HG03460 (cell line): ENCODE results near the gene SLC5A12.

Experiments used
- ATAC-seq: cut with Tn5 transposase; IDR thresholded peaks from one replicate; pipeline ENCODE4 v1.9.1; 2021; ENCODE audit not compliant: unreplicated experiment

Gene SLC5A12

GRCh38 chr11:26721948-26722475, at the start of gene SLC5A12:
SLC5A12 (minus strand) TSS chr11:26722060; CDS start chr11:26721714, 346 bp downstream.
- no peak for ATAC-seq

- ATAC-seq, result no peak
These were observed 47.2 kb upstream of the SLC5A12 start for GRCh38 chr11:26769027-26769426.

DNA sequence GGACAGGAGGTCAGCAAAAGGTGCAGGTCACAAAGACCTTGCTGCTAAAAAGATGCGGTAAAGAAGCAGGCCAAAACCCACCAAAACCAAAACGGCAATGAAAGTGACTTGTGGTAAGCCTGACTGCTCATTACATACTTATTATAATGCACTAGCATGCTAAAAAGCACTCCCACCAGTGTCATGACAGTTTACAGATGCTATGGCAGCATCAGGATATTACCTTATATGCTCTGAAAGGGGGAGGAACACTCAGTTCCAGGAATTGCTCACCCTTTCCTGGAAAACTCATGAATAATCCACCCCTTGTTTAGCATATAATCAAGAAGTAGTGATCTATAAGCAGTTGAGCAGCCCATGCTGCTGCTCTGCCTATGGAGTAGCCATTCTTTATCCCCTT, 45.2 kb upstream of the SLC5A12 start:
- ATAC-seq, result no peak

GRCh38 chr11:26765323-26765722, 43.5 kb upstream of the SLC5A12 start:
- ATAC-seq, result no peak

GRCh38 chr11:26764825-26765224, 43.0 kb upstream of the SLC5A12 start:
- ATAC-seq, result no peak

DNA sequence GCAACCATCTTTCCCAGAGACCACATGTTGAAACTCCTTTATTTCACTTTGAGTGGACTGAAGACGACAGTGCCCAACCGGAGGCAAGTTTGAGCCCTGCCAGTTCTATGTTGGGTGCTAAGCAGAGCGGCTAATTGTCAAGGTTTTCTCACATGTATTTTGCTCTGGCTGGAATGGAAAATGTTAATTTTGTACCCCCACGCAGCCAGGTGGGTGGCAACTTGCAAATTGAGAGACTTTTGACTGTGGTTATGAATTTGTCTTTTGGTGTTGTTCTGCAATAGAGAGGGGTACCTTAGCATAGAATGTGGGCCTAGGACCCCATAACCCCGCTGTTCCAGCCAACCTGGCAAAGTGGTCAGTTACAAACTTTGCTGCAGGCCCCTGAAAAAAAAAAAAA, 42.5 kb upstream of the SLC5A12 start:
- ATAC-seq, result no peak

- no peak for ATAC-seq
These were observed 40.2 kb upstream of the SLC5A12 start for GRCh38 chr11:26762089-26762488.

- ATAC-seq, result no peak
These were observed 39.5 kb upstream of the SLC5A12 start for GRCh38 chr11:26761361-26761809.

- no peak for ATAC-seq
These were observed 36.1 kb upstream of the SLC5A12 start for GRCh38 chr11:26757995-26758394.

GRCh38 chr11:26755762-26756161, 33.9 kb upstream of the SLC5A12 start:
- ATAC-seq, result no peak

GRCh38 chr11:26753723-26754504, 32.1 kb upstream of the SLC5A12 start:
- peak; percentile 61 for ATAC-seq

DNA sequence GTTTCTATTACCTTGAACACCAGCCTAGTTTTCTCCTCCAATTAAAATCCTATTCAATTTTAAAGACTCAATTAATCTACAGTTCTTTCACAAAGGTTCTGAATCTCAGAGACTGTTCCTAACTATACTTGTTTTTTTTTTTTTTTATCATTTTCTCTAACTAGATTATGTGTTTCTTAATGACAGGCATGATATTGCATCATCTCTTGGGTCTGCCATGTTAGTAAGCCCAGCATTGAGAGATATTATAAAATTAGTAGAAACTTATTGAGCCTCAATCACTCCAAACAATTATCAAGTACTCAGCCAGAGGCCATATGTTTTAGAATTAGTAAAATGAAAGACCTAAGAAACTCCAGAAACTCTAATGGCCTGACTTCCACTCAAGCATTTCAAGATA, 28.1 kb upstream of the SLC5A12 start:
- ATAC-seq, result no peak

DNA sequence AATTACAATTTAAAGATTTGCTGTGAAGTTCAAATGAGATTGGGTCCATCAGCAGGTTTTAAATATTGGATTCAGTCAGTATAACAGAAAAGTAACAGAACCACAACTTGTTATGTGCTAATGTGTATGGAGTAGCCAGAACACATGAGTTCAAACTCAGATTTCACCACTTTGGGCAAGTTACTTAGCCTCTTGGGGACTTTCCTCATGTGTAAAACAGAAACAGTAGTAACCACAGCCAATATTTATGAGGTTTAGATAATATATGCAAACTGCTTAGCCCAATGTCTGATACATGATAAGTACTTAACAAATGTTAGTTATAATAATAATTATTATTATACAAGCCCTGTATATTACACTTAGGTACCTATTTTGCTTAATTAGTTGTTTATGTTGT, 21.8 kb upstream of the SLC5A12 start:
- ATAC-seq, result peak; percentile 67

DNA sequence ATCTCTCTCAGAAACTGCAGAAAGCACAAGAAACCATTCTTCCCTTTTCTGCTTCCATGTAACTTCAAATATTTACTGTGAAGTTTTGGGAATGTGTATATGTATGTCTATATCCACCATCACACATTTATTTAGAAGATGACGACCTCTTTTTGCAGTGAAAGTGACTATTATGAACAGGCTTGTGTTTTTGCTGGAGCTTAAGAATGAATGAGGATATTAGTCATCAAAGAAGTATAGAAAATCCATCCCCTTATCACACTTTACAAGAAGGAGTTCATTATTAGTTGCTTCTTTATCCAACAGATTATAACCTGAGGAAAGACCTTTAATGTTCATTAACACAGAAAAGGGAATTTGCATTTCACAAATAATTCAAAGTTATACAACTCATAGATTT, 21.1 kb upstream of the SLC5A12 start:
- no peak for ATAC-seq

GRCh38 chr11:26741036-26741435, 19.2 kb upstream of the SLC5A12 start:
- ATAC-seq, result no peak

- ATAC-seq, result no peak
These were observed 17.7 kb upstream of the SLC5A12 start for GRCh38 chr11:26739366-26740073.

- ATAC-seq, result no peak
These were observed 12.8 kb upstream of the SLC5A12 start for GRCh38 chr11:26734691-26735090.

DNA sequence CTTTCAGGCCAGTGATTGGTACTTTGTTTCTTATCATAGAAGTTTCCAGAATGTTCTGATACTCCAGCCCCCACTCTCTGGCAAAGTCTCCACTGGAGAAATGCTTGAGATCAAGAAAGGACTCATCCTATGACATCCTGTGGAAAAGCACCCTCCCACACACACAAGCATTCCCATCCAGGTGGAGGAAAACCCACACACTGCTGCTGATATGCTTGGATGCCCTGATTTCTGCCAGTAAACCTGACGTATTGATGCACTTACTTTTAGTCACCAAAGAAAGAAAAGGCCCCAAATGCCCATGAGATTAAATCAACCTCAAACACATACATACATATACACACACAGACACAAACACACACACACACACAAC, 9.2 kb upstream of the SLC5A12 start:
- no peak for ATAC-seq

- ATAC-seq, result no peak
These were observed 8.7 kb upstream of the SLC5A12 start for GRCh38 chr11:26730414-26731083.

DNA sequence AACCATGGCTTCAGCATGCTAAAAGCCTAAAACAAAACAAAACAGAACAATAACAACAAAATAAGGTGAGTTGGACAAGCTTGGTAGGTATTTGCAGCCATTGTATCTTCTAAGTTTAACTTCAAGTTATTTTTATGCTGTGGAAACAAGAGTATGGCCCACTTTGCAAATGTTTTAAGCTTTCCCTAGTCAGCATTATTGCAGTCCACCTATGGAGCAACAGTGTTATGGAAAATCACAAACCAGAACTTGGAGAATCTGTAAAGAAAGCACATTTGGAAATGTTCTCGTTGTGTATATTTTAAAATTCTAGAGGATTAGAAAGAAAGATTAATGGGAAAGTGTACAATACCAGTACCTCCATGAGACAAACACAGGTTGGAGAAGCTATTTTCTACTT, 7.4 kb upstream of the SLC5A12 start:
- ATAC-seq, result no peak

DNA sequence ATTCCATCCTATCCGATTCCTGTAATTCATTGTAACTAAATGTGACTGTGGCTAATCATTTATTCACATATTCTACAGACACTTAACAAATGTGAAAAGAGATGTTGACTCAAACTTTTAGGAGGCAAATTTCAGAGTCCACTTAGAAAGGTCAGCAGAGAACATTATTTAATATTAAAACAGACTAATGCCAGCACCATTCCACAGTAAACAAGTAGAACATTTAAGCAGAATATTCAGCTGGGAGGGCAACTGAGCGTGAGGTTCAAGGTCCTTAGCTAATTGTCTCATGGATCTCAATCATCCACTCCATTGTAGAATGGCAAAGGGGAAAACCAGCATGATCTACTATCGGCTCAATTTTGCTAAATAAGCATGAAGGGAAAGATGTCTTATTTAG, 5.1 kb upstream of the SLC5A12 start:
- no peak for ATAC-seq

GRCh38 chr11:26719998-26720397, 1.9 kb downstream of the SLC5A12 start:
- no peak for ATAC-seq
